Glutamatergic neuron (in vitro differentiated cells): ENCODE data around the gene ZNF618. TPM values are rescaled to one million over a fixed set of nuclear protein-coding genes. Genes with fewer than 3 reads are reported as not detected.

Experiments used
- DNase-seq: peaks from one replicate; pipeline ENCODE4 v3.0.0; 2022
- H3K27ac Mint-ChIP-seq: one replicate; pipeline ENCODE4 v1.8.0; 2020; ENCODE audit warnings: mild to moderate bottlenecking, mixed read lengths, inconsistent platforms; ENCODE audit not compliant: unreplicated experiment
- H3K27me3 Mint-ChIP-seq: one replicate; pipeline ENCODE4 v1.8.0; 2020; ENCODE audit warnings: mild to moderate bottlenecking, moderate library complexity, mixed read lengths, inconsistent platforms; ENCODE audit not compliant: unreplicated experiment
- H3K36me3 Mint-ChIP-seq: one replicate; pipeline ENCODE4 v1.8.0; 2020; ENCODE audit warnings: mild to moderate bottlenecking, mixed read lengths, inconsistent platforms; ENCODE audit not compliant: unreplicated experiment
- H3K4me1 Mint-ChIP-seq: one replicate; pipeline ENCODE4 v1.8.0; 2020; ENCODE audit warnings: mild to moderate bottlenecking, low read depth, mixed read lengths, inconsistent platforms; ENCODE audit not compliant: unreplicated experiment
- H3K4me3 Mint-ChIP-seq: one replicate; pipeline ENCODE4 v1.8.0; 2020; ENCODE audit warnings: mild to moderate bottlenecking, mixed read lengths, inconsistent platforms; ENCODE audit not compliant: unreplicated experiment
- H3K9me3 Mint-ChIP-seq: one replicate; pipeline ENCODE4 v1.8.0; 2020; ENCODE audit warnings: mild to moderate bottlenecking, moderate library complexity, mixed read lengths, inconsistent platforms; ENCODE audit not compliant: unreplicated experiment
- CTCF ChIP-seq: fragments of 200-600 bp; sonication (generic); IDR thresholded peaks from one replicate; pipeline ENCODE4 v1.5.0; 2021; ENCODE audit not compliant: partially characterized antibody, unreplicated experiment
- total RNA-seq: library from RNA; stranded (reverse); fragmentation: NEBNext Ultra II Directional; extraction: Animal tissue kit (Norgen Biotek cat#: 25700); gene quantifications from one replicate; pipeline ENCODE4 v1.2.1, GENCODE V29; 2021; ENCODE audit not compliant: unreplicated experiment

ZNF618 gene
- total RNA-seq, 1 donor from 2014 or later, result 114 TPM

GRCh38 chr9:113973963-113974413 is 97.9 kb downstream of the ZNF618 start:
- Mint-ChIP-seq H3K4me1 (peaks cover 8% of the 10 kb centered on the region), H3K9me3 (peaks cover 7% of the 10 kb centered on the region), H3K36me3 (peaks cover 24% of the 10 kb centered on the region)

GRCh38 chr9:113976915-113977314 is 100.8 kb downstream of the ZNF618 start:
- Mint-ChIP-seq H3K4me1 (peaks cover 8% of the 10 kb centered on the region), H3K4me3 (no peak overlapping the region), H3K27ac (no peak overlapping the region), H3K36me3 (no peaks in the 10 kb centered on the region), H3K27me3 (peaks cover 7% of the 10 kb centered on the region), H3K9me3 (peaks cover 3% of the 10 kb centered on the region)
- TF ChIP-seq CTCF, result no peak
- DNase-seq, result no peak

More at GRCh38 chr9:113973963-113974413, 97.9 kb downstream of the ZNF618 start:
- DNase-seq, result no peak
- TF ChIP-seq CTCF, result no peak
- Mint-ChIP-seq H3K27ac (no peak overlapping the region), H3K27me3 (peaks cover 7% of the 10 kb centered on the region), H3K4me3 (no peak overlapping the region)

- no peak for TF ChIP-seq CTCF
- H3K4me1 Mint-ChIP-seq, result peaks cover 6% of the 10 kb centered on the region
- H3K27me3 Mint-ChIP-seq, result peaks cover 7% of the 10 kb centered on the region
- no peak for DNase-seq
- H3K27ac Mint-ChIP-seq, result no peak overlapping the region
- H3K36me3 Mint-ChIP-seq, result no peaks in the 10 kb centered on the region
- H3K9me3 Mint-ChIP-seq, result peaks cover 3% of the 10 kb centered on the region
- H3K4me3 Mint-ChIP-seq, result no peak overlapping the region
These were observed 102.7 kb downstream of the ZNF618 start for GRCh38 chr9:113978725-113979342.

- Mint-ChIP-seq H3K36me3 (no peaks in the 10 kb centered on the region), H3K27ac (no peak overlapping the region), H3K4me3 (no peak overlapping the region), H3K4me1 (no peaks in the 10 kb centered on the region), H3K9me3 (no peaks in the 10 kb centered on the region), H3K27me3 (peaks cover 7% of the 10 kb centered on the region)
- no peak for DNase-seq
- TF ChIP-seq CTCF, result no peak
These were observed 103.4 kb downstream of the ZNF618 start for GRCh38 chr9:113979343-113980127.
